GM12865 (cell line): ENCODE measurements around the gene MOK.
A peak's percentile ranks its signal among the peaks of the same experiment; 100 is the strongest.
"Not testable (repeated sequence)": the region's sequence is repeated elsewhere in the genome, so short reads cannot be mapped to it uniquely, and the experiment has no call there.

ENCODE experiments used
- DNase-seq: peaks from one replicate; pipeline ENCODE4 v3.0.0; 2010; ENCODE audit warnings: low read depth
- H3K4me3 ChIP-seq: 2 replicates; pipeline ENCODE4 v1.5.1; 2011; ENCODE audit warnings: mild to moderate bottlenecking, low read depth, low read length, control low read depth
- CTCF ChIP-seq: IDR thresholded peaks from 2 replicates; pipeline ENCODE4 v1.5.1; 2011; ENCODE audit warnings: low read length, control low read depth, low read depth, inconsistent platforms; ENCODE audit not compliant: insufficient read depth; ENCODE audit errors: missing control alignments

MOK gene

GRCh38 chr14:102333795-102334705 lies 29.1 kb upstream of the MOK start:
- DNase-seq = no peak
- TF ChIP-seq CTCF = no peak

GRCh38 chr14:102333390-102333789 lies 28.4 kb upstream of the MOK start:
- H3K4me3 ChIP-seq = no peak overlapping the region
- no peak for DNase-seq
- TF ChIP-seq CTCF = no peak

More at GRCh38 chr14:102333795-102334705, 29.1 kb upstream of the MOK start:
- H3K4me3 ChIP-seq = no peak overlapping the region

GRCh38 chr14:102330806-102331205 lies 25.8 kb upstream of the MOK start:
- no peak overlapping the region for H3K4me3 ChIP-seq
- no peak for TF ChIP-seq CTCF
- DNase-seq = no peak

GRCh38 chr14:102329381-102329780 lies 24.4 kb upstream of the MOK start:
- DNase-seq, H3K4me3 ChIP-seq: not testable (repeated sequence)

- no peak overlapping the region for H3K4me3 ChIP-seq
- DNase-seq = no peak
- TF ChIP-seq CTCF = no peak
Observed at GRCh38 chr14:102326583-102326982, 21.6 kb upstream of the MOK start.

- no peak for TF ChIP-seq CTCF
- H3K4me3 ChIP-seq = no peak overlapping the region
- DNase-seq = no peak
Observed at GRCh38 chr14:102325791-102326345, 20.9 kb upstream of the MOK start.

GRCh38 chr14:102323102-102323501 lies 18.1 kb upstream of the MOK start:
- TF ChIP-seq CTCF = peak; percentile 41
- peak; percentile 50 for DNase-seq

More at GRCh38 chr14:102323102-102323501, 18.1 kb upstream of the MOK start:
- no peak overlapping the region for H3K4me3 ChIP-seq
